ENCODE measurements around the gene LZTR1. TPM values are rescaled to one million over a fixed set of nuclear protein-coding genes. Genes with fewer than 3 reads are reported as not detected.

LZTR1 gene
- total and polyA plus RNA-seq, 2 experiments from 2014 or later: 9.2 to 39.9 TPM

- Histone ChIP-seq H3K4me1 (ENCODE audit: insufficient read depth) (0 out of 2 replicates have a peak, but pooled peaks cover under 1% of the 10 kb centered on the region), H3K4me3 (no peak overlapping the region), H3K79me2 (replicated peaks; ENCODE audit: insufficient read depth) (no peaks in the 10 kb centered on the region), H3K27ac (ENCODE audit: low read depth) (no peak overlapping the region), H3K36me3 (ENCODE audit: insufficient read depth) (no peaks in the 10 kb centered on the region), H3K27me3 (ENCODE audit: insufficient read depth) (no peaks in the 10 kb centered on the region), H3K4me2 (no peak overlapping the region), H2AFZ (no peak overlapping the region), H3K9me2 (ENCODE audit: insufficient read depth) (no peaks in the 10 kb centered on the region), H3F3A (replicated peaks; ENCODE audit: low read depth) (no peaks in the 10 kb centered on the region), H4K20me1 (replicated peaks; ENCODE audit: insufficient read depth) (no peaks in the 10 kb centered on the region)
- peaks cover 17% of the 10 kb centered on the region; the same call in 1 of the 3 replicates for H3K36me3 Mint-ChIP-seq (ENCODE audit: low read depth)
- ATAC-seq (no peak), DNase-seq (ENCODE audit: low spot score) (no peak)
- no peak for TF ChIP-seq POLR2AphosphoS5 (IDR thresholded peaks at IDR 0.05; ENCODE audit: low read depth)
- TF ChIP-seq ZNF114 (CRISPR knock-in tag; IDR thresholded peaks at IDR 0.05): no peak
- no peak for TF ChIP-seq ZNF331 (CRISPR knock-in tag; IDR thresholded peaks at IDR 0.05; ENCODE audit: low read depth)
- TF ChIP-seq STAT1 (IDR thresholded peaks at IDR 0.05; ENCODE audit: unreplicated experiment): no peak
- TF ChIP-seq REST (IDR thresholded peaks at IDR 0.05; ENCODE audit: unreplicated experiment): no peak
- no peak for TF ChIP-seq NANOG (IDR thresholded peaks at IDR 0.05; ENCODE audit: borderline replicate concordance)
- TF ChIP-seq EZH2phosphoT487 (IDR thresholded peaks at IDR 0.05; ENCODE audit: unreplicated experiment): no peak
- TF ChIP-seq CREB1 (CRISPR knock-in tag; IDR thresholded peaks at IDR 0.05; ENCODE audit: low read depth): no peak
- no peak for TF ChIP-seq JUNB (IDR thresholded peaks at IDR 0.05; ENCODE audit: unreplicated experiment)
- TF ChIP-seq, protein P1, sequence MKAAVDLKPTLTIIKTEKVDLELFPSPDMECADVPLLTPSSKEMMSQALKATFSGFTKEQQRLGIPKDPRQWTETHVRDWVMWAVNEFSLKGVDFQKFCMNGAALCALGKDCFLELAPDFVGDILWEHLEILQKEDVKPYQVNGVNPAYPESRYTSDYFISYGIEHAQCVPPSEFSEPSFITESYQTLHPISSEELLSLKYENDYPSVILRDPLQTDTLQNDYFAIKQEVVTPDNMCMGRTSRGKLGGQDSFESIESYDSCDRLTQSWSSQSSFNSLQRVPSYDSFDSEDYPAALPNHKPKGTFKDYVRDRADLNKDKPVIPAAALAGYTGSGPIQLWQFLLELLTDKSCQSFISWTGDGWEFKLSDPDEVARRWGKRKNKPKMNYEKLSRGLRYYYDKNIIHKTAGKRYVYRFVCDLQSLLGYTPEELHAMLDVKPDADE (IDR thresholded peaks at IDR 0.05): no peak
- TF ChIP-seq ZNF462 (CRISPR knock-in tag; IDR thresholded peaks at IDR 0.05): no peak
- no peak for TF ChIP-seq CTCF (conservative IDR thresholded peaks at IDR 0.05; ENCODE audit: low read depth in 2 of 2)
- no peak for TF ChIP-seq EZH2 (IDR thresholded peaks at IDR 0.05; ENCODE audit: low read depth, unreplicated experiment)
- H3K27ac Mint-ChIP-seq: 0 out of 2 replicates have a peak overlapping the region, but pooled peaks have one; percentile 70
- H3K27me3 Mint-ChIP-seq (ENCODE audit: insufficient read depth, low read depth, poor library complexity): peaks cover 6% of the 10 kb centered on the region
- no peaks in the 10 kb centered on the region for H3K4me1 Mint-ChIP-seq
- H3K4me3 Mint-ChIP-seq: no peak overlapping the region
- H3K9me3 Mint-ChIP-seq: no peaks in the 10 kb centered on the region
These were observed 13.4 kb downstream of the LZTR1 start for GRCh38 chr22:20995329-20996030.
